Kidney (tissue), 14 donors: Measurements from ENCODE around the gene TMEM213. TPM values are rescaled to one million over a fixed set of nuclear protein-coding genes. Genes with fewer than 3 reads are reported as not detected.

Experiments
- DNase-seq, 5 donors: peaks; one replicate each; pipeline ENCODE4 v3.0.0-alpha.2; 2013 to 2020
- FAIRE-seq: peaks from 2 replicates; lab custom pipeline; 2012; peaks lifted over from hg19 to GRCh38; lab: Jason Lieb, UNC
- H3K27ac ChIP-seq, 2 donors: one replicate each; pipeline ENCODE4 v1.7.0; 2013; ENCODE audit warnings: low read depth in 2 of 2, low read length in 2 of 2, inconsistent platforms in 1 of 2
- H3K27me3 ChIP-seq: one replicate; pipeline ENCODE4 v1.7.1; 2013; ENCODE audit warnings: low read length, inconsistent platforms; ENCODE audit not compliant: control insufficient read depth, insufficient read depth
- H3K36me3 ChIP-seq, 3 donors: one replicate each; pipeline versions ENCODE4 v1.7.0 to v1.7.1; 2013; ENCODE audit warnings: low read length in 3 of 3, control low read depth in 1 of 3, inconsistent platforms in 1 of 3; ENCODE audit not compliant: insufficient read depth in 3 of 3, control insufficient read depth in 2 of 3
- H3K4me1 ChIP-seq, 3 donors: one replicate each; pipeline versions ENCODE4 v1.7.0 to v1.7.1; 2013; ENCODE audit warnings: low read length in 3 of 3, inconsistent platforms in 1 of 3, low read depth in 1 of 3; ENCODE audit not compliant: control insufficient read depth in 2 of 3, insufficient read depth in 2 of 3
- H3K4me3 ChIP-seq, 3 donors: one replicate each; pipeline versions ENCODE4 v1.7.0 to v1.8.1; 2013; ENCODE audit warnings: low read length in 3 of 3, control low read depth in 1 of 3, inconsistent platforms in 1 of 3
- H3K9ac ChIP-seq, 3 donors: one replicate each; pipeline versions ENCODE4 v1.7.0 to v1.7.1; 2013; ENCODE audit warnings: low read length in 3 of 3, control low read depth in 1 of 3, inconsistent platforms in 1 of 3
- H3K9me3 ChIP-seq, 3 donors: one replicate each; pipeline versions ENCODE4 v1.7.0 to v1.7.1; 2013; ENCODE audit warnings: low read length in 3 of 3, control low read depth in 1 of 3, inconsistent platforms in 1 of 3; ENCODE audit not compliant: control insufficient read depth in 2 of 3, insufficient read depth in 1 of 3
- CTCF ChIP-seq: IDR thresholded peaks from 3 replicates; pipeline ENCODE4 v1.5.1; 2012; ENCODE audit warnings: mild to moderate bottlenecking, moderate library complexity, borderline replicate concordance; ENCODE audit not compliant: insufficient read depth; ENCODE audit errors: extremely low read depth
- intact Hi-C: fragments of 100-400 bp; cut with DNase I; formaldehyde crosslinking; loops from one replicate; pipeline ENCODE4 v1.11.1; 2022
- polyA plus RNA-seq: library from polyadenylated mRNA; stranded (reverse); fragments of 350-450 nt; fragmentation: Illumina TruSeq; extraction: RNeasy Lipid Tissue Mini Kit (QIAGEN cat#74804); gene quantifications from one replicate; pipeline ENCODE4 v1.2.3, GENCODE V29; 2014; ENCODE audit warnings: low read depth, low replicate concordance; ENCODE audit not compliant: insufficient read depth
- total RNA-seq: library from RNA; stranded (reverse); fragmentation: NEBNext Ultra II Directional; extraction: Animal tissue kit (Norgen Biotek cat#: 25700); gene quantifications from one replicate; pipeline ENCODE4 v1.2.1, GENCODE V29; 2021
- donor health status: control.
- donor health status: control.
- donor health status: control.
- donor health status: control.
- donor health status: control.
- donor health status: DM: yes; HTN: yes; CAD: no.
- donor health status: Normal renal cell carcinoma (clear cell type).

Gene TMEM213
- total and polyA plus RNA-seq, 2 donors from 2014 or later, result 30.2 to 96.9 TPM

DNA sequence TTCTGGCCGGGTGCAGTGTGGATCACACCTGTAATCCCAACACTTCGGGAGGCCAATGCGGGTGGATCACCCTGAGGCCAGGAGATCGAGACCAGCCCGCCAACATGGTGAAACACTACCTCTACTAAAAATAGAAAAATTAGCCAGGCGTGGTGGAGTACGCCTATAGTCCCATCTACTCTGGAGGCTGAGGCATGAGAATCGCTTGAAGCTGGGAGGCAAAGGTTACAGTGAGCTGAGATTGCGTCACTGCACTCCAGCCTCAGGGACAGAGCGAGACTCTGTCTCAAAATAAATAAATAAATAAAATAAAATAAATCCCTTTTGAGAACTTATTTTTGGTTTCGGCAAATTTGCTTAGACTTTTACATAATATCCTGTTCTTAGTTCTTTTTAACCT is 31.5 kb downstream of the TMEM213 start:
- Histone ChIP-seq H3K9me3 (peaks cover 0 to 4% (median 0%) of the 10 kb centered on the region in 3 donors), H3K9ac (no peak overlapping the region), H3K4me3 (no peak overlapping the region), H3K4me1 (no peaks in the 10 kb centered on the region), H3K27ac (no peak overlapping the region), H3K36me3 (no peaks in the 10 kb centered on the region), H3K27me3 (no peaks in the 10 kb centered on the region)
- DNase-seq, result no peak
- no peak for TF ChIP-seq CTCF
- FAIRE-seq, result no peak
- intact Hi-C loops, result no loop called here

- Histone ChIP-seq H3K27ac (no peak overlapping the region), H3K27me3 (no peaks in the 10 kb centered on the region), H3K4me3 (no peak overlapping the region), H3K9me3 (no peaks in the 10 kb centered on the region), H3K4me1 (no peaks in the 10 kb centered on the region), H3K9ac (no peak overlapping the region), H3K36me3 (peaks cover 0 to 8% (median 0%) of the 10 kb centered on the region in 3 donors)
- TF ChIP-seq CTCF, result no peak
- DNase-seq (no peak), FAIRE-seq (no peak)
- intact Hi-C loops, result no loop called here
These were observed 35.2 kb downstream of the TMEM213 start for GRCh38 chr7:138832966-138833365.

DNA sequence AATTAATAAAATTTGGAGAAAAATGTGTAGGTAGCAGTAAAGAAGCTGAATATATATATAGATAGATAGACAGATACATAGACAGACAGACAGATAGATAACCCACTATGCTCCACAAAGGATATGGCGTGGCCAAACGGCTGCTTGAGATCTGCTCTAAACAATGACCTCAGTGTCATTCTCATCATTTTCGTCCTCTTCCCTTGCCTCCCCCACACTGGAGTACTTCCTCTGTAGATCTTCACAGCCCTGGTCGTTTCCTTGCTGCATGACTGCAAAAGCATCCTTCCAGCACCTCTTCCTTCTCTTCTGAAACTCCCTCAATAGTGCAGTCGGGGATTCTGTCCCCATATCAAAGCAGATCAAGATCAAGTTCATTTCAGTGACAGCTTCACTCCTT is 35.8 kb downstream of the TMEM213 start:
- H3K9ac ChIP-seq, result no peak overlapping the region
- no peak for DNase-seq
- H3K36me3 ChIP-seq, result peaks cover 0 to 8% (median 3%) of the 10 kb centered on the region in 3 donors
- H3K27ac ChIP-seq, result no peak overlapping the region
- no peaks in the 10 kb centered on the region for H3K4me1 ChIP-seq
- no peaks in the 10 kb centered on the region for H3K9me3 ChIP-seq
- H3K27me3 ChIP-seq, result no peaks in the 10 kb centered on the region
- H3K4me3 ChIP-seq, result no peak overlapping the region
- TF ChIP-seq CTCF, result no peak
- FAIRE-seq, result no peak
- intact Hi-C loops, result no loop called here

GRCh38 chr7:138834583-138834982 is 36.8 kb downstream of the TMEM213 start:
- H3K9ac ChIP-seq, result no peak overlapping the region
- H3K27me3 ChIP-seq, result no peaks in the 10 kb centered on the region
- peaks cover 0 to 15% (median 5%) of the 10 kb centered on the region in 3 donors for H3K36me3 ChIP-seq
- no peak overlapping the region for H3K4me3 ChIP-seq
- DNase-seq (no peak), FAIRE-seq (no peak)
- intact Hi-C loops, result no loop called here
- H3K4me1 ChIP-seq, result no peaks in the 10 kb centered on the region
- TF ChIP-seq CTCF, result no peak
- H3K9me3 ChIP-seq, result no peaks in the 10 kb centered on the region
- H3K27ac ChIP-seq, result no peak overlapping the region
